GM23248 (cell line): ENCODE results near the gene CYTH2.

Source experiments
- EZH2 ChIP-seq: fragments of 200-600 bp; sonication (generic); IDR thresholded peaks from 2 replicates; pipeline ENCODE4 v1.6.1; 2018; ENCODE audit warnings: antibody characterized with exemption, mild to moderate bottlenecking; ENCODE audit not compliant: insufficient read depth, poor library complexity, severe bottlenecking
- EZH2phosphoT487 ChIP-seq: fragments of 200-600 bp; sonication (generic); IDR thresholded peaks from 2 replicates; pipeline ENCODE4 v1.6.1; 2018; ENCODE audit warnings: antibody characterized with exemption, moderate library complexity, mild to moderate bottlenecking, low read depth; ENCODE audit not compliant: insufficient read depth

GRCh38 chr19:48433337-48433736 is 35.8 kb upstream of the CYTH2 start:
- no peak for TF ChIP-seq EZH2
- no peak for TF ChIP-seq EZH2phosphoT487
